Upper lobe of left lung (tissue), 4 donors: ENCODE data around the gene PDZD2.

Experiments
- CTCF ChIP-seq, 6 experiments: fragments of 450-650 bp in 4 of 6; fragments of 200-600 bp in 2 of 6; sonication (generic) in 2 of 6; IDR thresholded peaks; one replicate each; pipeline ENCODE4 v1.5.1; 2016 to 2019; ENCODE audit warnings: antibody characterized with exemption in 6 of 6
- POLR2A ChIP-seq, 4 donors: fragments of 450-650 bp; IDR thresholded peaks; one replicate each; pipeline ENCODE4 v1.5.1; 2016 to 2017; ENCODE audit warnings: antibody characterized with exemption in 4 of 4, mild to moderate bottlenecking in 2 of 4

GRCh38 chr5:31937703-31938102 is 298.8 kb downstream of the PDZD2 start:
- TF ChIP-seq CTCF (IDR thresholded peaks at IDR 0.05) (no peak), POLR2A (IDR thresholded peaks at IDR 0.05) (no peak)
